Effector memory CD4-positive, alpha-beta T cell (primary cell): ENCODE results near the gene PIM3.

Experiments
- DNase-seq, 3 donors: peaks; one replicate each; pipeline ENCODE4 v3.0.0-alpha.2; 2020
- H3K27ac ChIP-seq: 2 replicates; pipeline ENCODE4 v1.7.0; 2013; ENCODE audit warnings: mild to moderate bottlenecking, low read length, moderate library complexity; ENCODE audit not compliant: insufficient read depth, poor library complexity, severe bottlenecking
- H3K27me3 ChIP-seq: replicated peaks from 2 replicates; pipeline ENCODE4 v1.7.0; 2013; ENCODE audit warnings: mild to moderate bottlenecking, low read length; ENCODE audit not compliant: insufficient read depth, control insufficient read depth, poor library complexity, severe bottlenecking
- H3K36me3 ChIP-seq: 2 replicates; pipeline ENCODE4 v1.7.0; 2013; ENCODE audit warnings: mild to moderate bottlenecking, low read length, moderate library complexity; ENCODE audit not compliant: control insufficient read depth, insufficient read depth
- H3K4me1 ChIP-seq: 2 replicates; pipeline ENCODE4 v1.7.0; 2013; ENCODE audit warnings: low read length, mild to moderate bottlenecking; ENCODE audit not compliant: control insufficient read depth, insufficient read depth, poor library complexity, severe bottlenecking
- H3K4me3 ChIP-seq: 2 replicates; pipeline ENCODE4 v1.7.0; 2013; ENCODE audit warnings: low read length, low read depth, mild to moderate bottlenecking; ENCODE audit not compliant: insufficient read depth, poor library complexity, severe bottlenecking
- H3K9me3 ChIP-seq: 2 replicates; pipeline ENCODE4 v1.7.0; 2013; ENCODE audit warnings: mild to moderate bottlenecking, low read length, moderate library complexity; ENCODE audit not compliant: control insufficient read depth
- total RNA-seq, 3 donors: gene quantifications; one replicate each; lab custom pipeline; 2026; lab: John Stamatoyannopoulos, UW

Gene PIM3
- 158 to 415 (median 258) reads per million in 3 donors for total RNA-seq

GRCh38 chr22:49960159-49961004 is at the start of gene PIM3:
Gene PIM3, plus strand, starts transcription at chr22:49960772. Its CDS starts 176 bp downstream, at chr22:49960948.
- peaks cover 31% of the 10 kb centered on the region for H3K4me1 ChIP-seq
- DNase-seq = peak; percentile 89 to 93 (median 90)
- H3K36me3 ChIP-seq = peaks cover 17% of the 10 kb centered on the region
- H3K9me3 ChIP-seq = no peaks in the 10 kb centered on the region
- H3K27ac ChIP-seq = peak within 1 kb of the TSS; percentile 97
- H3K27me3 ChIP-seq = no peaks in the 10 kb centered on the region
- peak within 1 kb of the TSS; percentile 89 for H3K4me3 ChIP-seq

DNA sequence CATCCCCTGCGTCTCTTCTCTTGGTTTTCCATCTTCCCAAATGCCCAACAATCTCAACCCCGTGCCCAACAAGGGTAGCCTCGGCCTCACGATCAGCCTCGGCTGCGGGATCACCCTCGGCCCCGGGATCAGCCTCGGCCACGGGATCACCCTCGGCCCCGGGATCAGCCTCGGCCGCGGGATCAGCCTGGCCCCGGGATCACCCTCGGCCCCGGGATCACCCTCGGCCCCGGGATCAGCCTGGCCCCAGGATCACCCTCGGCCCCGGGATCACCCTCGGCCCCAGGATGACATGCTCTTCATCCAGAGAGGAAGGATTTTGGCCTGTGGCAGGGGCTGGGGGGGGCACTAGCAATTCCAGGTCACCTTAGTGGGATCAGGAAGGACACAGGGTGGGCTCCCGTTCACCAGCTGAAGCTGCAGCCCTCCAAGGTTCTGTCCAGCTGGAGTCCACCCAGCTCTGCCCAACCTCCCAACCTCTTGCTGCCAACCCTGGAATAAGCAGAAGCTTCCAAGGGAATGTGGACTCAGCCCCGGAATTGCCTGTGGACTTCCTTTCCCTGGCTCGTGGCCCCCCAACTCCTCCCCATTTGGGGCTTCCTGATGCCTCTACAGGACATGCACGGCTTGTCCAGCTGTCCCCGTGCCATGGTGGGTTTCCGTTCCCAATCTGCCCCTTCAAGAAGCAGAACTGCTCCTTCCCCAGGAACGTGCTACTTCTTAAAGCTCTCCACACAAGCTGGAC is 48.5 kb upstream of the PIM3 start:
- Histone ChIP-seq H3K27me3 (no peaks in the 10 kb centered on the region), H3K36me3 (peaks cover 42% of the 10 kb centered on the region), H3K9me3 (no peaks in the 10 kb centered on the region), H3K4me1 (peaks cover 2% of the 10 kb centered on the region), H3K4me3 (no peak overlapping the region), H3K27ac (no peak overlapping the region)
- DNase-seq = no peak

DNA sequence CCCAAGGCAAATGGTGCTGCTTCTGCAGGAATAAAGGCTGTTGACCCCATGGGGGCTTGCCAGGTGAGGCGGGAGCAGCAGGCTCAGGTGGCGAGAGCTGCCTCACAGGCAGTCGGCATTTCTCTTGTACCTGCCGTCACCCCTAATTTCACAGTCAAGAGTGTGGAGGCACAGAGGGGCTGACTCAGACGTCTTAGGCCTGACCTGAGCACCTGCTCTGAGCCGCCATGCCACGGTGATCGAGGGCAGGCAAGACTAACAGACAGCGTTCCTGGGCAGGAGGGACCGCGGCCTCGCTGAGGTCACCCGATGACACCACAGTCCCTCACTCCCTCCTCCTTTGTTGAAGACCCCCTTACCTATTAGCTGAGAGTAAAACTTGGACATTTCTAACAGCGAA is 47.5 kb upstream of the PIM3 start:
- Histone ChIP-seq H3K4me1 (peaks cover 11% of the 10 kb centered on the region), H3K27me3 (no peaks in the 10 kb centered on the region), H3K27ac (no peak overlapping the region), H3K4me3 (no peak overlapping the region), H3K9me3 (no peaks in the 10 kb centered on the region), H3K36me3 (peaks cover 34% of the 10 kb centered on the region)
- DNase-seq = no peak

GRCh38 chr22:49913446-49913845 is 47.1 kb upstream of the PIM3 start:
- Histone ChIP-seq H3K9me3 (no peaks in the 10 kb centered on the region), H3K4me3 (no peak overlapping the region), H3K27ac (no peak overlapping the region), H3K27me3 (no peaks in the 10 kb centered on the region), H3K4me1 (peaks cover 11% of the 10 kb centered on the region), H3K36me3 (peaks cover 32% of the 10 kb centered on the region)
- no peak for DNase-seq

DNA sequence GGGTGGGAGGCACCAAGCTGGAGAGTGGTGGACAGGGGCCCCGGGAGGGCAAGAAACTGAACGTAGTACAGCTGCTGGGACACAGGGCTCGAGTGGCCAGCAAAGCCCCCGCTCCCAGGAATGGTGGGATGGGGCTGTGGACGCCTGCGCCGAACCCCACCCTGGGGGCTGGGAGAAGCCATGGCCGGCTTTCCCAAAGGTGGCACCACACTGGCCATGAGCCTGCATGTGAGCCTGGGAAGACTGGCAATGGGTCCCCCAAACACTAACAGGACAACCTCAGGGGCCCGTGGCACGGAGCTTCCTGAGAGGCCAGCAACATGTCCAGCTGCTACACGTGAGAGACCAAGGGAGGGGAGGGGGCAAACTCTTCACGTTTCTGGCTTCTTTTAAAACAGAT is 46.3 kb upstream of the PIM3 start:
- Histone ChIP-seq H3K36me3 (peaks cover 28% of the 10 kb centered on the region), H3K9me3 (no peaks in the 10 kb centered on the region), H3K27me3 (no peaks in the 10 kb centered on the region), H3K4me1 (peaks cover 16% of the 10 kb centered on the region), H3K4me3 (no peak overlapping the region), H3K27ac (no peak overlapping the region)
- no peak for DNase-seq

DNA sequence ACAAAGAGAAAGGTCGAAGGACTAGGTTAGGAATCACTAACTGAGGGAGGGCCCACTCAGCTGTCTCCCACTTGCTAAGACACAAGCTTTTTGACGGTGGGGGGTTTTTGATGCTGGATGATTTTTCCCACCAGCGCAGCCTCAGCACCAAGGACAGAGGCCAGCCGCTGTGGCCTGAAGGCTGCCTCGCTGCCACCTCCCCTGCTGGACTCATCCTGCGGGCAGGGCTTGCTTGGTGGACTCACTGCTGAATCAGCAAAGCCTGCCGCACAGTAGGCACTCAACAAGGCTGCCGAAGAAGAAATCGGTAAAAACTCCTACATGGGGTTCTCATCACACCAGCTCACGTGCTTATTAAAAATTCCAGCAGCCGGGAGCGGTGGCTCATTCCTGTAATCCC is 45.0 kb upstream of the PIM3 start:
- peaks cover 22% of the 10 kb centered on the region for H3K4me1 ChIP-seq
- H3K27me3 ChIP-seq = no peaks in the 10 kb centered on the region
- no peak for DNase-seq
- H3K4me3 ChIP-seq = no peak overlapping the region
- no peaks in the 10 kb centered on the region for H3K9me3 ChIP-seq
- H3K27ac ChIP-seq = no peak overlapping the region
- H3K36me3 ChIP-seq = peaks cover 16% of the 10 kb centered on the region

DNA sequence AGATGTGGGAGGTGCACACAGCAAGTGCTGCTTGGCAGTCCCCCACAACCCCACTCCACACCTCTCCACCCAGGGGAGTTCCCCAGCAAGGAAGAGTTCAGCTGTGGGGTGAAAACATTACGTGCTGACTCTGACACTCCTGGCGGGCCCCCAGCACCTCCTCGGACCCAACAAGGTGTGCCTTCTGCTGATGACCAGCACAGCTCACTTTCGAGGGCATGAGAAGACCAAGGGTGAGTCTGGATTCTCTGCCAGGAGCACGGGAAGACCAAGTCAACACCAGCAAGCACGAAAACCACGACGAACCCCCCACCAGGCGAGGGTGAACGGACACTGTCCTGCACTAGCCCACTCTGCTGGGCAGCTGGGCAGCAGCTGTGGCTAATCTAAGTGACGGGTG is 43.7 kb upstream of the PIM3 start:
- DNase-seq = no peak
- H3K27ac ChIP-seq = no peak overlapping the region
- no peaks in the 10 kb centered on the region for H3K9me3 ChIP-seq
- peak overlapping the region; percentile 97 for H3K4me3 ChIP-seq
- peaks cover 22% of the 10 kb centered on the region for H3K4me1 ChIP-seq
- no peaks in the 10 kb centered on the region for H3K27me3 ChIP-seq
- peaks cover 17% of the 10 kb centered on the region for H3K36me3 ChIP-seq

GRCh38 chr22:49917974-49918910 is 42.3 kb upstream of the PIM3 start, which contains the start of the genes ALG12 and CRELD2:
Gene ALG12, minus strand, starts transcription at chr22:49918438. Its CDS starts 4,673 bp downstream, at chr22:49913765.
Gene CRELD2, plus strand, starts transcription at chr22:49918634. Its CDS starts 136 bp downstream, at chr22:49918770.
- peaks cover 17% of the 10 kb centered on the region for H3K36me3 ChIP-seq
- H3K9me3 ChIP-seq = no peaks in the 10 kb centered on the region
- H3K4me1 ChIP-seq = peaks cover 22% of the 10 kb centered on the region
- peak within 1 kb of the TSS; percentile 95 for H3K27ac ChIP-seq
- H3K4me3 ChIP-seq = peak within 1 kb of the TSS; percentile 97
- DNase-seq = peak; percentile 94 to 96 (median 94)
- no peaks in the 10 kb centered on the region for H3K27me3 ChIP-seq
